ENCODE results near the gene GPR68. TPM values are rescaled to one million over a fixed set of nuclear protein-coding genes. Genes with fewer than 3 reads are reported as not detected.

GPR68 gene
- 1.6 TPM for polyA plus RNA-seq

- H3K9me3 Mint-ChIP-seq: no peaks in the 10 kb centered on the region
- peaks cover 31 to 45% (median 36%) of the 10 kb centered on the region in 3 donors for H3K4me1 Mint-ChIP-seq
- H3K4me3 Mint-ChIP-seq: peak within 1 kb of the TSS; percentile 72 to 95 (median 86)
- H3K27ac Mint-ChIP-seq: peak within 1 kb of the TSS; percentile 85 to 94 (median 91)
- no peaks in the 10 kb centered on the region for H3K27me3 Mint-ChIP-seq
- peaks cover 5% of the 10 kb centered on the region for H3K36me3 Mint-ChIP-seq
These were observed at the start of gene GPR68 for GRCh38 chr14:91244501-91244901. Gene GPR68 (minus strand): TSS chr14:91244704. CDS start chr14:91235050, 9,654 bp downstream.

GRCh38 chr14:91294153-91294552 lies 49.6 kb upstream of the GPR68 start:
- Mint-ChIP-seq H3K27ac (peak overlapping the region in 1 of 3 donors; percentile 67), H3K27me3 (no peaks in the 10 kb centered on the region), H3K4me3 (no peak overlapping the region), H3K36me3 (no peaks in the 10 kb centered on the region), H3K4me1 (no peaks in the 10 kb centered on the region), H3K9me3 (no peaks in the 10 kb centered on the region)

- H3K36me3 Mint-ChIP-seq: peaks cover 2% of the 10 kb centered on the region
- H3K9me3 Mint-ChIP-seq: no peaks in the 10 kb centered on the region
- H3K4me1 Mint-ChIP-seq: no peaks in the 10 kb centered on the region
- peak overlapping the region in 1 of 3 donors; percentile 86 for H3K27ac Mint-ChIP-seq
- H3K27me3 Mint-ChIP-seq: no peaks in the 10 kb centered on the region
- no peak overlapping the region for H3K4me3 Mint-ChIP-seq
These were observed 48.8 kb upstream of the GPR68 start for GRCh38 chr14:91293281-91293680.

- H3K27ac Mint-ChIP-seq: peak overlapping the region in 1 of 3 donors; percentile 67
- no peaks in the 10 kb centered on the region for H3K9me3 Mint-ChIP-seq
- H3K4me1 Mint-ChIP-seq: no peaks in the 10 kb centered on the region
- no peaks in the 10 kb centered on the region for H3K27me3 Mint-ChIP-seq
- H3K4me3 Mint-ChIP-seq: no peak overlapping the region
- peaks cover 4% of the 10 kb centered on the region for H3K36me3 Mint-ChIP-seq
These were observed 48.0 kb upstream of the GPR68 start for GRCh38 chr14:91292491-91292890.

GRCh38 chr14:91291786-91292405 lies 47.4 kb upstream of the GPR68 start:
- H3K4me3 Mint-ChIP-seq: no peak overlapping the region
- peaks cover 4% of the 10 kb centered on the region for H3K36me3 Mint-ChIP-seq
- no peaks in the 10 kb centered on the region for H3K9me3 Mint-ChIP-seq
- no peaks in the 10 kb centered on the region for H3K4me1 Mint-ChIP-seq
- no peaks in the 10 kb centered on the region for H3K27me3 Mint-ChIP-seq
- peak overlapping the region in 2 of 3 donors; percentile 35 to 67 for H3K27ac Mint-ChIP-seq

GRCh38 chr14:91290986-91291385 lies 46.5 kb upstream of the GPR68 start:
- Mint-ChIP-seq H3K9me3 (no peaks in the 10 kb centered on the region), H3K36me3 (peaks cover 6% of the 10 kb centered on the region), H3K4me3 (no peak overlapping the region), H3K27me3 (no peaks in the 10 kb centered on the region), H3K4me1 (peaks cover 2 to 5% (median 3%) of the 10 kb centered on the region in 3 donors), H3K27ac (peak overlapping the region in 2 of 3 donors; percentile 35 to 76)

- peak overlapping the region in 1 of 3 donors; percentile 35 for H3K27ac Mint-ChIP-seq
These were observed 45.0 kb upstream of the GPR68 start for GRCh38 chr14:91289464-91289863.

GRCh38 chr14:91288876-91289275 lies 44.4 kb upstream of the GPR68 start:
- H3K36me3 Mint-ChIP-seq: peaks cover 6% of the 10 kb centered on the region
- H3K9me3 Mint-ChIP-seq: no peaks in the 10 kb centered on the region
- H3K27me3 Mint-ChIP-seq: no peaks in the 10 kb centered on the region
- peaks cover 5 to 17% (median 7%) of the 10 kb centered on the region in 3 donors for H3K4me1 Mint-ChIP-seq
- no peak overlapping the region for H3K4me3 Mint-ChIP-seq
- H3K27ac Mint-ChIP-seq: peak overlapping the region in 1 of 3 donors; percentile 59

More at GRCh38 chr14:91289464-91289863, 45.0 kb upstream of the GPR68 start:
- Mint-ChIP-seq H3K9me3 (no peaks in the 10 kb centered on the region), H3K4me1 (peaks cover 5 to 17% (median 6%) of the 10 kb centered on the region in 3 donors), H3K4me3 (peak overlapping the region in 1 of 4 donors; percentile 12), H3K27me3 (no peaks in the 10 kb centered on the region), H3K36me3 (peaks cover 6% of the 10 kb centered on the region)

- peaks cover 12% of the 10 kb centered on the region for H3K36me3 Mint-ChIP-seq
- peak overlapping the region in 2 of 3 donors; percentile 78 to 89 for H3K27ac Mint-ChIP-seq
- no peaks in the 10 kb centered on the region for H3K27me3 Mint-ChIP-seq
- H3K9me3 Mint-ChIP-seq: no peaks in the 10 kb centered on the region
- no peak overlapping the region for H3K4me3 Mint-ChIP-seq
- H3K4me1 Mint-ChIP-seq: peaks cover 5 to 17% (median 7%) of the 10 kb centered on the region in 3 donors
These were observed 42.0 kb upstream of the GPR68 start for GRCh38 chr14:91286530-91286937.

- H3K36me3 Mint-ChIP-seq: peaks cover 12% of the 10 kb centered on the region
- no peaks in the 10 kb centered on the region for H3K9me3 Mint-ChIP-seq
- no peaks in the 10 kb centered on the region for H3K27me3 Mint-ChIP-seq
- H3K27ac Mint-ChIP-seq: peak overlapping the region in 2 of 3 donors; percentile 81 to 89
- peak overlapping the region in 1 of 4 donors; percentile 40 for H3K4me3 Mint-ChIP-seq
- H3K4me1 Mint-ChIP-seq: peaks cover 5 to 17% (median 7%) of the 10 kb centered on the region in 3 donors
These were observed 40.5 kb upstream of the GPR68 start for GRCh38 chr14:91284791-91285548.

GRCh38 chr14:91284146-91284790 lies 39.8 kb upstream of the GPR68 start:
- Mint-ChIP-seq H3K9me3 (no peaks in the 10 kb centered on the region), H3K4me3 (peak overlapping the region in 1 of 4 donors; percentile 28), H3K36me3 (peaks cover 12% of the 10 kb centered on the region), H3K27ac (peak overlapping the region in 1 of 3 donors; percentile 89), H3K4me1 (peaks cover 5 to 17% (median 7%) of the 10 kb centered on the region in 3 donors), H3K27me3 (no peaks in the 10 kb centered on the region)

GRCh38 chr14:91283666-91284065 lies 39.2 kb upstream of the GPR68 start:
- Mint-ChIP-seq H3K27ac (peak overlapping the region in 1 of 3 donors; percentile 53), H3K4me1 (peaks cover 5 to 17% (median 7%) of the 10 kb centered on the region in 3 donors), H3K4me3 (no peak overlapping the region), H3K27me3 (no peaks in the 10 kb centered on the region), H3K36me3 (peaks cover 12% of the 10 kb centered on the region), H3K9me3 (no peaks in the 10 kb centered on the region)

GRCh38 chr14:91282954-91283645 lies 38.6 kb upstream of the GPR68 start:
- Mint-ChIP-seq H3K27ac (peak overlapping the region in 2 of 3 donors; percentile 46 to 53), H3K36me3 (peaks cover 9% of the 10 kb centered on the region), H3K4me3 (no peak overlapping the region), H3K9me3 (no peaks in the 10 kb centered on the region), H3K27me3 (no peaks in the 10 kb centered on the region), H3K4me1 (peaks cover 5 to 17% (median 7%) of the 10 kb centered on the region in 3 donors)

GRCh38 chr14:91281346-91281745 lies 36.8 kb upstream of the GPR68 start:
- H3K27me3 Mint-ChIP-seq: no peaks in the 10 kb centered on the region
- H3K27ac Mint-ChIP-seq: no peak overlapping the region
- no peak overlapping the region for H3K4me3 Mint-ChIP-seq
- H3K4me1 Mint-ChIP-seq: peaks cover 3 to 14% (median 6%) of the 10 kb centered on the region in 3 donors
- H3K36me3 Mint-ChIP-seq: peaks cover 7% of the 10 kb centered on the region
- H3K9me3 Mint-ChIP-seq: no peaks in the 10 kb centered on the region
